ENCODE results near the gene DHX58.

- no peak for TF ChIP-seq CTCF (IDR thresholded peaks at IDR 0.05)
- no peak for TF ChIP-seq POLR2A (IDR thresholded peaks at IDR 0.05)
- no peak for TF ChIP-seq EP300 (IDR thresholded peaks at IDR 0.05)
These were observed 20.4 kb upstream of the DHX58 start for GRCh38 chr17:42132941-42133340.
